Measurements from ENCODE around the gene NBL1.
"Not testable (repeated sequence)": the region's sequence is repeated elsewhere in the genome, so short reads cannot be mapped to it uniquely, and the experiment has no call there.

The NBL1 gene

GRCh38 chr1:19622204-19622603 lies 21.9 kb upstream of the NBL1 start:
- DNase-seq (ENCODE audit: low spot score) = no peak

GRCh38 chr1:19623523-19623922 lies 20.6 kb upstream of the NBL1 start:
- no peak for DNase-seq (ENCODE audit: low spot score)

GRCh38 chr1:19625291-19625937 lies 18.7 kb upstream of the NBL1 start:
- no peak for DNase-seq (ENCODE audit: low spot score)

- no peak for DNase-seq (ENCODE audit: low spot score)
Observed at GRCh38 chr1:19628879-19629278, 15.2 kb upstream of the NBL1 start.

DNA sequence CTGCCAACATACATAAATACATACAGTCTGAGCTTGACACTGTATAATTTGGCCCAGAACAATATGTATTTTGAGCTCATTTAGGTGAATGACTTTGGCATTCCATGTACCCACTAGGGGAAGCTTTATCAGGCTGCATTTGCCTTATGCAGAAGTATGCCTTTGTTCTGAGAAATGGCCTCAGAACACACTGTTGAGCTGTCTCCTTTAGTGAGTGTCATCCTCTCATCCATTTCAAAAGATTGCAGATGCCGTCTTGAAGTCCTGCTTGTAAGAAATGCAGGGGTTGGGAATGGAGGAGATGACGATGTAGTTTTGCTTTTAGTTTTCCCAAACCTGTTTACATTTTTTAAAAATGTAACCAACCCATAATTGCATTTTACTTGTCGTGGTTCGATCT lies 14.8 kb upstream of the NBL1 start:
- no peak for DNase-seq (ENCODE audit: low spot score)

DNA sequence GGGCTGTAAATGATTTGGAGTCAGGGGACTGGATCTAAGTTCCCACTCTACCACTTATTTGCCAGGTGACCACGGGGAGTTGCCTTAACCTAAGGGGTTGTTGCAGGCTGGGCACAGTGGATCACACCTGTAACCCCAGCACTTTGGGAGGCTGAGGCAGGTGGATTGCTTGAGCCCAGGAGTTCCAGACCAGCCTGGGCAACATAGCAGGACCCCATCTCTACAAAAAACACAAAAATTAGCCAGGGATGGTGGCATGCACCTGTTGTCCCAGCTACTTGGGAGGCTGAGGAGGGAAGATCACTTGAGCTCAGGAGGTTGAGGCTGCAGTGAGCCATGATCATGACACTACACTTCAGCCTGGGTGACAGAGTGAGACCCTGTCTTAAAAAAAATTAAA lies 13.9 kb upstream of the NBL1 start:
- not testable (repeated sequence) for DNase-seq (ENCODE audit: low spot score)

- no peak for DNase-seq (ENCODE audit: low spot score)
Observed at GRCh38 chr1:19630720-19631395, 13.3 kb upstream of the NBL1 start.

DNA sequence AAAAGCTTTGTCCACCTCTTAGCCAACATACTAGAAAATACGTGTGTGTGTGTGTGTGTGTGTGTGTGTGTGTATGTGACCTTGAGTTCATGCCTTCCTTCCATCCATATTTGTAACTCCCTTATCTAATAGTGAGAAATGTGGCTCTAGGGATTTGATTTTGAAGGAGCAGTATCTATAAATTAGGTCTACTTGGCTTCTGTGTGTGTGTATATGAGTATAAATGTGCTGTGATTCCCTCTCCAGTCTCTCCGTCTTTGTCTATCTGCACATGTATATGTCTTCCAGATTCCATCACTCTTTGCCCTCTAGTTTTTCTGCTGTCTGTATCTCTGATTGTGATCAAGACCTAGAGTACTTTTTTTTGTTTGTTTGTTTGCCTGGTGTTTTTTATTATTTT lies 11.9 kb upstream of the NBL1 start:
- DNase-seq (ENCODE audit: low spot score) = no peak

DNA sequence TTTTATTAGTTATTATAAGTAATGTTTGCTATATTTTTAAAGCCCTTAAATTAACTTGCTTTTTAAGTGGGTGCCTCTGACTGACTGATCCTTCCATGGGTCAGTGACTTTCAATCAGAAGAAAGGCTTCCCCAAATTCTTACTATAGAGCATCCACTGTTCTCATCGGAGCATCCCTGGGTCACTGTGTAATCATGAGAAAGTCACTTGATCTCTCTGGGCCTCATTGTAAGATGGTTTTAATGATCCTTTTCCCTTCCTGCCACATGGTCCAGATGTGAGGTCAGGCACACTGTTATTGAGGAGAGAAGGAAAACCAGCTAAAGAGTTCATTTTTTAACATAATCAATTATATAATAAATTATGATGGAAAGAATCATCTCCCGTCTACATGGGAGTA lies 11.0 kb upstream of the NBL1 start:
- DNase-seq (ENCODE audit: low spot score) = no peak

DNA sequence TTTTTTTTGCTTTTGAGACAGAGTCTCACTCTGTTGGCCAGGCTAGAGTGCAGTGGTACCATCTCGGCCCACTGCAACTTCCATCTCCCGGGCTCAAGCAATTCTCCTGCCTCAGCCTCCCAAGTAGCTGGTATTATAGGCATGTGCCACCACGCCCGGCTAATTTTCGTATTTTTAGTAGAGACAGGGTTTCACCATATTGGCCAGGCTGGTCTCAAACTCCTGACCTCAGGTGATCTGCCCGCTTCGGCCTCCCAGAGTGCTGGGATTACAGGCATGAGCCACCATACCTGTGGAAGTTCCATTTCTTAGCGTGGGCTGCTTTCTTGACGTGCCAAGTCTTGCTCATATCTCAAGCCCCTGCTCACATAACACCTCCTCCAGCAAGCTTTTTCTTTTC lies 9.0 kb upstream of the NBL1 start:
- not testable (repeated sequence) for DNase-seq (ENCODE audit: low spot score)

DNA sequence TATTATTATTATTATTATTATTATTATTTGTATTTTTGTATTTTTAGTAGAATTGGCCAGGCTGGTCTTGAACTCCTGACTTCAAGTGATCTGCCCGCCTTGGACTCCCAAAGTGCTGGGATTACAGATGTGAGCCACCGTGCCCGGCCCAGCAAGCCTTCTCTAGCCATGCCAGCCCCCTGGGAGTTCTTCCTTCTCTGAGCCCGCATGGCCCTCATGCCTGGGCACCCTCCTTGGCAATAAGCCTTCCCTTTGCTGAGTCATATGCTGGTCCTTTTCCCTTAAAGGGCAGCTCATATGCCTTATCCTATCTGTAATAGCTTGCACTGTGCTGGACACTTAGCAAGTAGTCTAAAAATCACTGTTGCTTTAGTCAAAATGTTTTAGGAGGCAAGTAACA lies 8.5 kb upstream of the NBL1 start:
- no peak for DNase-seq (ENCODE audit: low spot score)

GRCh38 chr1:19636065-19636464 lies 8.0 kb upstream of the NBL1 start:
- DNase-seq (ENCODE audit: low spot score) = no peak

DNA sequence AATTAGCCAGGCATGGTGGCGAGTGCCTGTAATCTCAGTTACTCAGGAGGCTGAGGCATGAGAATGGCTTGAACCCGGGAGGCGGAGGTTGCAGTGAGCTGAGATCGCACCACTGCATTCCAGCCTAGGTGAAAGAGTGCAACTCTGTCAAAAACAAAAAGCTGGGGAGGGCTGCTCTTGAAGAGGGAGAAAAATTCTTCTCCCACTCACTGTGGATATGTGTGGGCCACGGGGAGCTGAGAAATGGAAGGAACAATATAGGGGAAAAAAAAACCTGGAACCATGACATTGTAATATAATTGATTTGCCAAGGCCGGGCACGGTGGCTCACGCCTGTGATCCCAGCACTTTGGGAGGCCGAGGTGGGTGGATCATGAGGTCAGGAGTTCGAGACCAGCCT lies 7.4 kb upstream of the NBL1 start:
- DNase-seq (ENCODE audit: low spot score) = not testable (repeated sequence)

GRCh38 chr1:19637606-19638005 lies 6.5 kb upstream of the NBL1 start:
- no peak for DNase-seq (ENCODE audit: low spot score)

DNA sequence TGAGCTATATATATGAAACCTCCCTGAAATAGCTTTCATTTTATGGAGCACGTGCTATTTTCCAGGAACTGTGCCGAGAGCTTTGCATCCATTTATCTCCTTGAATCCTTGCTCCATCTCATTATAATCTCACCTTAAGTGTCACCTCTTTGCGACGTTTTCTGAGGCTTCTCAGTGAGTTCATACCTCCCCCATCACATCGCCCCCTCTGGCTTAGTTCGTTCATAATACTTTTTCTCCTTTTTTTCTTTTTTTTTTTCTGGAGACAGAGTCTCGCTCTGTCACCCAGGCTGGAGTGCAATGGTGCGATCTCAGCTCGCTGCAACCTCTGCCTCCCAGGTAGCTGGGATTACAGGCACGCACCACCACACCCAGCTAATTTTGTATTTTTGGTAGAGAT lies 4.9 kb upstream of the NBL1 start:
- not testable (repeated sequence) for DNase-seq (ENCODE audit: low spot score)

DNA sequence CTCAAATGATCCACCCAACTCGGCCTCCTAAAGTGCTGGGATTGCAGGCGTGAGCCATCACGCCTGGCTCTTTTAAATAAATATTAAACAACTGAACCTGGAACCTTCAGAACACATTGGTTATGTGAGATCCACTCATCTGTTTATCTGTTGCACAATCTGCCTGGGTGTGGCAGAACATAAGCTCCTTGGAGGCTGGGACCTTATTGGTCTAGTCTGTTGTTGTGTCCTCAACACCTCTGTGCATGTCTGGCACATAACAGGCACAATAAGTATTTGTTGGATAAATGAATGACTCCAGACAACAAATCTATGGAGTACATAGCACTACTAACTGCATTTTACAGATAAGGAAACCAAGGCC lies 4.1 kb upstream of the NBL1 start:
- DNase-seq (ENCODE audit: low spot score) = peak; percentile 41

DNA sequence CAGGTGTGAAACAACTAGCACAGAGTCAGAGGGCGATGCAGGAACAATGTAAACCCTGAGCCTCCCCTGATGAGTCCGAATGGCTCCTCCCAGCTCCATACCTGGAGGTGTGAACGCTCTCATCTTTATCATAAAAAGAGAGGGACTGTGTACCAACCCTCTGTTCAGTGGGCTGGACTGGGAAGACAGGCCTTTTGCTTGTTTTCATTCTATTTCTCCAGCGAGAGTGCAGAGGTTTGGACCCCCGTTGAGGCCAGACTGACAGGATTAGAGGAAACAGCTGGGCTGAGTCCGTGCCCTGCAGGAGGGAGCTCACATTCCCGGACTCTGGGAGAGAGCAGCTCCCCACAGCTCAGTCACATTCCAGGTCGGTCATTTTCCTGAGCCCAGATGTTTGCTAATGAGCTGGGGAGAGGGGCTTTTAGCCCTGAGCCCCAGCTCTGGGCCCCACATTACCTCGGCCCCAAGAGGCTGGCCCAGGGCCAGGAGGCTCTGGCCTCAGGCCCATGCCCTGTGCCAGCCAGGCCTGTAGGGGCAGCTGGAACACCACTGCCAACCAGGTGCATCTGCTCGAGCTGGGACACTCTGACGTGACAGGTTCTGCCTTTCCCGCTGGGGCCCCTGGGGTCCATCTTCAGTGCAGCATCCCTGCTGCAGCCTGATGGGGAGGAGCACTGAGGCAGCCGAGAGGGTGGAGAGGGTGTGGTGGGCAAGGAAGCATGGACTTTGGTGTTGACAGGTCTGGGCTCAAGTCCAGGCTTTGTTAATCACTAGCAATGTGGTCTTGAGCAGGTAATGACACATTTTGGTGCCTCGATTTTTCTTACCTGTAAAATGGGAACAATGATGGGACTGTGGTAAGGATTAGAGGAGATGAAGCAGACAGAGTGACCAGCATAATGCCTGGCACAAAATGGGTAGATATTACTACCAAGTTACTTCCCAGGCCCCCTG lies 3.5 kb upstream of the NBL1 start:
- DNase-seq (ENCODE audit: low spot score) = peak; percentile 74

DNA sequence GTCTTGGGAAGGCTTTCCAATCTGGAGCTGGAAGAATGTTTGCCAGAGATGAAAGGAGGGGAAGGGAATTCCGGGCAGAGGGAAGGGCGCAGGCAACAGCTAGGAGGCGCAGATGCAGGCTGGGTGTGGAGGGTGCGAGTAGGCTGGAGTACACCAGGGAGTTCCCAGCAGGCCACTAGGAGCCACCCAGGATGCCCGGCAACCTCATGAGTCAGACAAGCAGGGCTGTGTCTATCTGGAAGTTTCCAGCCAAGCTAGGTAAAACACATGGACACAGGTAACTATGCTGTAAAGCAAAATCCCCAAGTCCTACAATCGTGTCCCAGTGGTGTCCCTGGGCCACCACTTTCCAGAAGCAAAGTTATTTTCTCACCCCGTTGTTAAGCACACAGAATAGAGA lies 990 bp upstream of the NBL1 start:
- peak; percentile 87 for DNase-seq (ENCODE audit: low spot score)

- no peak for DNase-seq (ENCODE audit: low spot score)
Observed at GRCh38 chr1:19644395-19644680, 227 bp downstream of the NBL1 start.

DNA sequence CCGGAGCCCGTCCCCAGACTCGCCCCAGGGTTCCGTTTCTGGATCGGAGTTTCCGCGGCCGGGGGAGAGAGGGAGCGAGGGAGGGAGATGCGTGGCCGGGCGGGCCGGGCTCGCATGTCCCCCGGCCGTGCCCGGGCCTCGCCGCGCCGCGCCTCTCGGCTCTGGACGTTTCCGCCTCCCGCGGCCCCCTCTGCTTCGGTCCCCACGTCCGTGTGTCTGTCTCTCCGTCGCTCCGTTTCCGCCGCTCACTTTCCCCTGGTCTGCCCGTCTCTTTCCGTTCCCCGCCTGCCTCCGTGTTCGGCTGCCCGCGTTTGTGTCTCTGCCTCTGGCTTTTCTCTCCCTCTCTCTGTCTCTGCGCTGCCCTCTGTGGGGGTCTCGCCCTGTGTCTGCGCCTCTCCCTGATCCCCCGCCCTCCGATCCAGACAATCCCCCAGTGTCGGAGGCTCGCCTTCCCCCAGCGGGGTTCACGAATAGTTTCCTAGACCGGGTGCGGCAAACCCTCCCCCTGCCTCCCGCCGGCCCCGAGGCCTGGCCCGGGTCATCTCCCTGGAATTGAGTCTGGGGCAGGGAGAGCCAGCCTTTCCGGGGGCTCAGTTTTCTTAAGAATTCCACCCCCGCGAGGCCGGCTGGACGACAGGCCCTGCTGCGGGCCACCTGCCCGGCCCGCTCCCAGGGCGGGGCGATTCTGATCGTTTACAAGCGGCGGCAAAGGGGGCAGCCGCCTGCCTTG lies 735 bp downstream of the NBL1 start:
- peak; percentile 23 for DNase-seq (ENCODE audit: low spot score)

- no peak for DNase-seq (ENCODE audit: low spot score)
Observed at GRCh38 chr1:19645411-19646251, 1.5 kb downstream of the NBL1 start.

Data from LoVo (cell line).